ENCODE measurements around the gene FOXP1.

FOXP1 gene

GRCh38 chr3:71562938-71563337, 20.6 kb downstream of the FOXP1 start:
- DNase-seq = no peak

DNA sequence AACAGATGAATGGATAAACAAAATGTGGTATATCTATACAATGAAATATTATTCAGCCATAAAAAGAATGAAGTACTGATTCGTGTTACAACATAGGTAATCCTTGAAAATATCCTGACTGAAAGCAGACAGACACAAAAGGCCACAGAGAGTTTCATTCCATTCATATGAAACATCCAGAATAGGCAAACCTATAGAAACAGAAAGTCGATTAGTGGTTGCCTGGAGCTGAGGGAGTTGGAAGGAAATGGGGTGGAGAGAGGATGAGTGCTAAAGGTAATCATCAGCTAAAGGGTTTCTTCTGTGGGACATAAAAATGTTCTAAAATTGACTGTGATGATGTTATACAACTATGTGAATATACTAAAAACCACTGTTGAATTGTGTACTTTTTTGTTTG, 22.9 kb downstream of the FOXP1 start:
- no peak for DNase-seq

DNA sequence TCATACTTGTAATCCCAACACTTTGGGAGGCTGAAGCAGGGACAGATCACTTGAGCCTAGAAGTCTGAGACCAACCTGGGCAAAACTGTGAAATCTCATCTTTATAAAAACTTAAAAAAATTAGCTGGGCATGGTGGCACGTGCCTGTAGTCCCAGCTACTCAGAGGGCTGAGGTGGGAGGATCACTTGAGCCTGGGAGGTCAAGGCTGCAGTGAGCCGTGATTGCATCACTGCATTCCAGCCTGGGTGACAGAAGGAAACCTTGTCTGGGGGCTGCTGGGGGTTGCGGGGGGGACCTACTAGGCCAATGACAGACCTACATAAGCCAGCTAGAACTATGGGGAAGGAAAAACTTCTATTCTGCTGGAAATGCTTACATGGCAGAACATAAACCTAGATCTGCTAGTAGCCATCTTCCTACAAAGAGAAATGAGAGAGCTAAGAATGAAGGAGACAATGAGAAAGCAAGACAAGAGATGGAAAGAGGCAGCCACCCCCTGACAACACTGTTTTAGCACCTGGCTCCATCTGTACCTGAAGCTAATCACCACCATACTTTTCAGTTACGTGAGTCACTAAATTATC, 23.9 kb downstream of the FOXP1 start:
- no peak for DNase-seq

- DNase-seq = no peak
These were observed 24.5 kb downstream of the FOXP1 start for GRCh38 chr3:71559021-71559420.

- no peak for DNase-seq
These were observed 28.9 kb downstream of the FOXP1 start for GRCh38 chr3:71554649-71555048.

GRCh38 chr3:71551311-71551919, 32.1 kb downstream of the FOXP1 start:
- DNase-seq = peak; percentile 87

- peak; percentile 45 for DNase-seq
These were observed 33.6 kb downstream of the FOXP1 start for GRCh38 chr3:71549951-71550350.

GRCh38 chr3:71548705-71549384, 34.7 kb downstream of the FOXP1 start:
- DNase-seq = no peak

GRCh38 chr3:71547249-71548198, 36.0 kb downstream of the FOXP1 start:
- no peak for DNase-seq

- no peak for DNase-seq
These were observed 36.7 kb downstream of the FOXP1 start for GRCh38 chr3:71546821-71547220.

DNA sequence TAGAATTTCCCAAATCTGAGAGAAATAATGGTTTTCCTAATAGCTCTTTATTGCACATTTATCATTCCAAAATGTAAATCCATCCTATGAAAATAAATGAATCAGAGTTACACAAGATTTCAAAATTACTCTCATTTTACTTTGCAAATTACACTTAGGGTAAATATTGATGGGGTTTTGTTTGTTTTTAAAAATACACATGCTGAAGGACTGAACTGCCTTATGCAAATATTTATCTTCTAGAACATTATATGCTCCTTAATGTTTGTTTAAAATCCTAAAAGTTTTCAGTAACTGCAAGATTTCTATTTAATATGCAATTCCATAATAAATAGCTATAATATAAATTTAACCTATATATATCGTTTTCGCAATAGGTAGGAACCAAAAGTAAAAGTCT, 38.2 kb downstream of the FOXP1 start:
- no peak for DNase-seq

- no peak for DNase-seq
These were observed 40.0 kb downstream of the FOXP1 start for GRCh38 chr3:71543371-71544016.

DNA sequence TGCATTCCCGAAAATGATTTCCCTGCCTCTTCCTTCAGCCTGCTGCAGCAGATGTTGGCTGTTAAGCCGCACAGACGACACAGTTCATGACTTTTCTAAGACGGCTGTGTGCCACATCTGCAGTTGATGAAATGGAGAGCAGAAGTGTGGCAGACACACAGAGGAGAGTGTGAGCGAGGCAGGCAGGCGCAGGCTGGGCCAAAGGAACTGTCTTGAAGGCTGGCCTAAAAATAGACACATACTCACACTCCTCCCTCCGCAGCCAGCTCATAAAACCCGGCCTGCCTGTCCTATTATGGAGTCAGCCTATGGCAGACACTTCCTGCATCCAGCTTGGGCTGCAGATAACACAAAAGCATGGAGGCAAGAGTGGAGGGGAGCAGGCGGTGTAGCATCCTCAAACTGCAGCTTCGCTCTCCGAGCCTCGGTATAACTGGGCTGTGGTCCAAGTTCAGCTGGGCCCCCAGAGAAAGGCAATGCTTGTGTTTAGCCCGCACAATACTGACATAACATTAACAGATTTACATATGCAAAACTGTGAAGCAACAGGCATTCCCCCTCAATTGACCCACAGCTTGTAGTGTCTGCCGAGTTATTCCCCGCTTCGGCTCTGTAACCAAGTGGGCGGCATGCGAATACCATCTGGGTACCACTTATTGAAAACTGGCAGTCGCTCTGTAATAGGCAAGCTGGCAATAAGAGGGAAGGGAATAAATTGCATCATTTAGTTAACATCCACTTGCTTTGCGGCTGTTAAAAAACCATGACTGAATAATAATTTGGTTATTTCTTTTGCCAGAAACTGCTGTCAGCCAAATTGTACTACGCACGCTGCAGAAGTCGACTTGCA, 40.8 kb downstream of the FOXP1 start:
- DNase-seq = peak; percentile 98

GRCh38 chr3:71541313-71541712, 42.2 kb downstream of the FOXP1 start:
- DNase-seq = peak; percentile 55

DNA sequence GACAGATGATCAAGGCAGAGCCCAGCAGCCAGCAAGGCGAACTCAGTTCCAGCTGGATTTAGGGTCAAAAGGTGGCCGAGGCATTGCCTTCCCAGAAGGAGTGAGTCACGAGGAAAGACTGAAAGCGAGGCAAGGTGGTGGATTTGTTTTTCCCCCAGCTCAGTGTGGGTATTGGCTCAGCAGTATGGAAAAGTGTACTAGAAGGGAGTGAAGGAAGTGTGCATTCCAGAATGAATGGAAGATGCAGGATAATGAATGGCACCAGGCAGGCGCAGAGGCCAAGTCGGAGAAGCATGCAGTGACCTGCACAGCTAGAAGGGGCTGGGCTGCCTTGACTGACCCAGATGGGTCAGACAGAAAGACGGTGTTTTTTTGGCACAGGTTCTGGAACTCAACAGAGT, 46.3 kb downstream of the FOXP1 start:
- peak; percentile 99 for DNase-seq

DNA sequence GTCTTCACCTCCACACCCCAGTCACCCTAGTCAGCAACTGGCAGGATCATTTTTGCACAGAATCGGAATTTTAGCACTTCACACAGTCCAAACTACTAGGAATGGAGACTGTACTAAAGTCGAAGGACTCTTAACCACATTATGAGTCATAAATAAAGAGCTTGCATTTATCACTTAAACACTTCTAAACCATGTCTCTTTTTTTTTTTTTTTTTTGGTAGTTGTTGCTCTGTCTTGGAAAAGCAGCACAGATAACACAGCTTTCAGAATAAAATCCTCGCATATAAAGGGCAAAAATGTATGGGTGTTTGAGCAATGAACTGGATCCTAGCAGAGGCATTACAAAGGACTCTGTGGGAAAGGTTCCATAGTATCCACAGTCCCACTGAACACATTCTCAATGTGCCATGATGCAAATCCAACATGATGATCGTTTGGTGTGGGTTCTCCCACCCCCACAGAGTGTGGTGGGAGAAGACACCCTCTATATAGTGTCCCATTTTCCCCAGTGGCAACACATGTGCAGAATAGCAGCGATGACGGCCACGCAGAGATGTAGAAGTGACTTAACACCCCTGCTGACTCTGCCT, 47.1 kb downstream of the FOXP1 start:
- peak; percentile 89 for DNase-seq

- DNase-seq = no peak
These were observed 49.9 kb downstream of the FOXP1 start for GRCh38 chr3:71533588-71533987.

- DNase-seq = peak; percentile 40
These were observed 50.7 kb downstream of the FOXP1 start for GRCh38 chr3:71532639-71533395.

- no peak for DNase-seq
These were observed 52.5 kb downstream of the FOXP1 start for GRCh38 chr3:71530903-71531530.

- no peak for DNase-seq
These were observed 54.7 kb downstream of the FOXP1 start for GRCh38 chr3:71528816-71529215.
